ENCODE results near the gene SCYGR4.

The SCYGR4 gene

DNA sequence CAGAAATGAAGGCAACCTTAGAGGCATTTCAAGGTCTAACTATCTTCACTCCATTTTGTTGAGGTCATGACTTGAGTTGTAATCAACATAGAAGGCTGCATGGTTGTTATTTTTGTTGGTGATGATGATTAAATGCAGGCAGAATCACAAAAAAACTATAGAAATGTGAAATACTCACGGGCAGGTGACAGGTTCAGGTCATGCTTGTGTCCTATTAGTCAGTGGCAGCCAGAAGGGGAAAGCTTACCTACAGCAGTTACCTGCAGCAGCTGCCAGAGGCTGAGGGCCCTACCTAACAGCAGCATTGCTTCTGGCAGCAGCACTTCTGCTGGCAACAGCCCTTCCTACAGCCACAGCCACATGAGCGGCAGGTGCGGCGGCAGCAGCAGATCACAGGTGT, 3.1 kb upstream of the SCYGR4 start:
- DNase-seq (ENCODE audit: low read depth) = no peak

DNA sequence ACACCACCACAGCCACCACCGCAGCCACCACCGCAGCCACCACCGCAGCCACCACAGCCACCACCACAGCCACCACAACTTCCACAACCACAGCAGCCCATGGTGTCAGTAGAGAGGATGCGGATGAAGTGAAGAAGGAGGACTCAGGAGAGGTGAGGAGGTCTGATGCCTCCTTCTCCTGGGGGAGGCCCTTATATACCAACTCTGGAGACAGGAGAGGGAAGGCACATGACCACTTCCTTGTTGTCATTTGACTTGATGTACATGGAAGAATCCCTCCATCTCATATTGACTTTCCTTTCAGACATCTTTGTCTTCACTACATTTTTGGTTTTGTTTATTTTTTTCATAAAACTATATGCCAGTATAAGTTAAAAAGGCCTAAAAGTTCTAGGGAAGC, 2.6 kb upstream of the SCYGR4 start, which contains the start of gene SCYGR3:
Gene SCYGR3, minus strand, starts transcription at position 101 of the 400 bp plus-strand sequence. Its CDS starts 0 bp downstream, at position 101.
- DNase-seq (ENCODE audit: low read depth) = no peak

DNA sequence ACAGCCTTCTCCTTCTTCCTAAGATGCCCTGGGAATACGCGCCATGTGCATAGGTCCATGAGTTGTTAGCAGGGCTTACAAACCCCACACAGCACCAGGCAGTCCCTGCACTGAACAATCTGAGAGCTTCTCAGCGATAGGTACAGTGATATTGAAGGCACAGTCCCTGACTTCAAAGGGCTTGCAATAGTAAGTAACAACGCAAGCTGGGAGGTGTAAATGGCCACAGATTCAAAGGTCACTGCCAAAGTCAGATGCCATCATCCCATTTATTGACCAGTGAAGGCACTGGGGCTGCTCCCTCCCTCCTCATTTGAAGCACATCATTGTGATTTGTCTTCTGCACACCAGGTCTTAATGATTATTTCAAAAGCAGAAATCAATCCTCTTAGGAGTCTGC, 2.1 kb upstream of the SCYGR4 start:
- no peak for DNase-seq (ENCODE audit: low read depth)

DNA sequence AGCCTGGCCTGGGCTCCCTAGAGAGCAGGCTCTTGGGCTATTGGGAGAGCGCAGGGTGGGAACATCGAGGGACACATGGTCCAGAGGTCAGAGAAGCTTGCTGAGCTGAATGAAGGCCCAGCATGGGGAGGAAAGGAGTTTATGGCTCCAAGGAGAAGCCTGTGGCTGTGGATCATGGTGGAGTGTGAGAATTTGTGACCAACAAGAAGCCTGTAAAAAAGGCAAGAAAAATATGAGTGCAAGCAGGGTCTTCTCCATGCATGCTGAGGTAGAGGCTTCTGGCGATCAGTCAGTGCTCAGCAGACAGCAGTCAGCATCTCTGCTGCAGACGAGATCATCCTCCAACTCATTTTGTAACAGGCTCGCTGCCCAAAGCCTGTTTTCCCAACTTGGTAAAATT, 1.4 kb upstream of the SCYGR4 start:
- DNase-seq (ENCODE audit: low read depth) = no peak

DNA sequence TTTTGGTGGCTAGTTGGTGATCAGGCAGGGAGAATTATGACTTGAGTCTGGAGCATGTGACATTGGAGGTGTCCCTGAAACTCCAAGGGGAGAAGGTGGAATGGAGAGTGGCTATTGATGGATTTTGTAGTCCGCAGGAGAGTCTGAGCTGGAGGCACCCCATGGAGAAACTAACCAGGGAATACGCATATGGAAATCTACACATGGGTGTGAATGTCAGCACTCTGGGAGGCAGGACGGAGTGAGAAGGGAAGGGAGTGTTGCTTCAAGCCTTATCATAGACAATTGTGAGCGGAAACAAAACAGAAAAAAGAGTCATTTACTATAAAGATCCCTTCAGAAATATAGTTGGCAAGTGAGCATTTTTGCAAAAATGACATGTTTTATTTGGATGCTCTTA, 667 bp upstream of the SCYGR4 start:
- no peak for DNase-seq (ENCODE audit: low read depth)

DNA sequence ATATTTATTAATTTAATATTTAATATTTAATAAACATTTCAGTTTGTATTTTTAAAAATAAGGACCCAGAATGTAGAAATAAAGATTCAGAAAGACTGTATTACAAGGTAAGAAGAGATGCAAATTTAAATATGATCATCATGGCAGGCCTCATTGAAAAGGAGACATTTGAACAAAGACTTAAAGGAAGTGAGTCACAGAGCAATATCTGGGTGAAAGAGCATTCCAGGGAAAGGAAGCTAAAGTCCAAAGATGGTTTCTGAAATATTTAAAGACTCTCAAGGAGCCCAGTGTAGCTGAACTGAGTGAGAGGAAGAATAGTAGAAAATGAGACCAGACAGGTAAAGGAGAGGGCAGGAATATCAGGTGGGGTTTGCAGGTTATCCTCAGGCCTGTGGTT, 5.9 kb downstream of the SCYGR4 start:
- peak; percentile 77 for DNase-seq (ENCODE audit: low read depth)

DNA sequence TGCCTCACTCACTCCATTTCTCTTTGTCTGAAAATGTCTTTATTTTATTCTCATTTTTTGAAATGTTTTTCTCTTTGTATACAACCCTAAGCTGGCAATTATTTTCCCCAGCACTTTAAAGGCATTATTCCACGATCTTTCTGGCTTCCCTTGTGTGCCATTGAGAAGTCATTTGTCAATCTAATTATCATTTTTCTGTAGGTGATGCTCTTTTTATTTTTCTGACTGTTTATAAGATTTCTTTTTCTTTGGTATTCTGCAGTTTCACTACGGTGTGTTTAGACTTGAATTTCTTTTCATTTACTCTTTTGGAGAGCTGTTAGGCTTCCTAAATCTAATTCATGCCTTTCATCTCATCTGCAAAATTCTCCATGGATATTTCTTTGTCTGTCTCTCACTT, 8.1 kb downstream of the SCYGR4 start:
- DNase-seq (ENCODE audit: low read depth) = no peak

DNA sequence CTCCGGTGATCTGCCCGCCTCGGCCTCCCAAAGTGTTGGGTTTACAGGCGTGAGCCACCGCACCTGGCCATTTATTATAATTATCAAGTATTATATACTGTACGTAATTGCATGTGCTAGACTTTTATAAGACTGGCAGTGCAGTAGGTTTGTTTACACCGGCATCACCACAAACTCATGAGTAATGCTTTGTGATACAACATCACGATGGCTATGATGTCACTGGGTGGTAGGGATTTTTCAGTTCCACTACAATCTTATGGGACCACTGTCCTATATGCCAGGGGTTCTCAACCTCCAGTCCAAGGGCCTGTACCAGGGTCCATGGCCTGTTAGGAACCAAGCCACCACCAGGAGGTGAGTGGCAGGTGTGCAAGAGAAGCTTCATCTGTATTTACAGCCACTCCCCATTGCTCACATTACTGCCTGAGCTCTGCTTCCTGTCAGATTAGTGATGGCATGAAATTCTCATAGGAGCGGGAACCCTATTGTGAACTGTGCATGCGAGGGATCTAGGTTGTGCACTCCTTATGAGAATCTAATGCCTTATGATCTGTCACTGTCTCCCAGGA, 9.4 kb downstream of the SCYGR4 start:
- peak; percentile 30 for DNase-seq (ENCODE audit: low read depth)

DNA sequence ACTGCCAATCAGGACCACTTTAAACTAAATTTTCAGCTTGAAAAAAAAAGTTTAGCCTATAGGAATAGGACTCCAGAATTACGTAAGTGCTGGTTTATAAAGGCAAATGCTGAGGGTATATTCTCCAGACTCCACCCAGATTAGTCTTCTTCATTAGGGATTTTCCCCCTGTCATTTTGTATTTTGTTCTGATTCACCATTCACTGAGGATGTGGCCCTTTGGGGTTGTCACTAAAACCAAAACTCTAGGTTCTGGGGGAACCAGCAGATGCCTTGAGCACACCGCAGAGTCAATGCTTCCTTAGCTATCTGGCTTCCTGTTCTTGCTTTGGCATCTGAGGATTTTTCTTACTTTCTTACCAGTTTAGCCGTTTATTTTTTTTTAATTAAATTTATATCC, 10.5 kb downstream of the SCYGR4 start:
- no peak for DNase-seq (ENCODE audit: low read depth)

DNA sequence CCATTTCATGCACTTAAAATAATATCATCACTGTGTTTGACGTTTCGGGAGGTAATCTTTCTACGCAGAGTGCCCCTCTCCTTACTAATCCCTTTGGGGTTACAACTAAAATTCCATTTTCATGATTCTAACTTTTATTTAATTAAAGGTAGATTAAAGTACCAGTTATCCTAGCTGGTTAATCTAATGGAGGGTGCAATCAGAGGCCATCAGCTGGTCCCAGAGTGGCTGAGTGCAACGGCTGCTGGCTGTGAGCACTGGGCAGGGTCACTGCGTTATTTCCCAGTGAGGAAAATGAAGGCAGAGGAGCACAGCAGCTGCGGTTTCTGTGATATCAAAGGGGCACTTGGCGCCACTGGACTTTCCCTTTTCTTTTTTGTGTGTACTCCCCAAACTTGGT, 12.1 kb downstream of the SCYGR4 start:
- DNase-seq (ENCODE audit: low read depth) = no peak

DNA sequence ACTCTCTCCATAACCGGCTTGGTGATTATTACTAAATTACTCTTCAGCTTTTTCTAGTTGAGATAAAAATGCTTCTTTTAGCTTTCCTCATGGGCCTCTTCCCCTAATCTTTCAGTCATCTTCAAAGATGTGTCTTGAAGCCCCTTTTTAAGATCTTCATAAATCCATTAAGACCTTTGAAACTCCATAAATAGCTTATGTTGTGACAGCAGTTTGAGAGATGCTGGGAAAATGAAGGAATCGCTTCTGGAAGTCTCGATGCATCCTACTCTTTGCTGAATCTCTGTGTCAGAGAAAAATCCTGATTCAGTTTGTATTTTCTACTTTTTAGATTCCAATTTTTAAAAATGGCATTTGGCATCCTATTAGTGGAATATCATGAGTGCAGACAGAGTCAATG, 13.0 kb downstream of the SCYGR4 start:
- DNase-seq (ENCODE audit: low read depth) = no peak

DNA sequence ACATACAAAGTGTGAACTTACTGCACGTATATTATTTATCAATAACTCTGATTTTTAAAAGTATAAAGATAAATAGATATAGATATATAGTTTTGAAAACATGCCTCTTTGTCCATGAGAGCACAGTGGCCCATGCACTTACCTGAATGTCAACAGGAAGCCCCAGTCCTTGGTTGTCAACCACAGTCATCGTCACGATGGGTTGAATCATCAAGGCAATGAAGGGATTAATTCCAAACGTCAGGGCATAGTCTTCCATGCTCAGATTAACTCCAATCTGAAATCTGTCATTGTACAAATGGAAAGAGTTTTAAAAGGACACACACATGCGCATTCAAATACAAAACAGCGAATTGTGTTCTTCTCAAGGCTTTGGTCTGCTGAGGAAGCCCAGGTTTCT, 15.5 kb downstream of the SCYGR4 start:
- DNase-seq (ENCODE audit: low read depth) = no peak

DNA sequence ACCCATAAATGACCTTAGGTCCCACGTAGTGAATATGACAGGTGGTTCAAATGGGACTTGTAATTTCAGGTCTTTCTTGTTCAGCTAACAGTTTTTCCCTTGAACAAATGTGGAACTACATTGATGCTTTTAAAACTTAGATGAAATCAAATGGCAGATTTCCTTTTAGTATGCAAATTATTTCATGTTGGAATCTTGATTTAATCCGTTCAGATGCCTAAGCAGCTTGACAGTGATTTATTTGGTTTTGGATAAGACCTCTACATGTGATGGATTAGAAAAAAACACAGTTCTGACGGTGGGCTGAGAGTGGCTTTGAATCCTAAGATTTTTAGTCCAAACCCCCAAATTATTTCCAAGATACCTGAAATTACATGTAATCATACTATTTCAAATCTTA, 16.9 kb downstream of the SCYGR4 start:
- no peak for DNase-seq (ENCODE audit: low read depth)

DNA sequence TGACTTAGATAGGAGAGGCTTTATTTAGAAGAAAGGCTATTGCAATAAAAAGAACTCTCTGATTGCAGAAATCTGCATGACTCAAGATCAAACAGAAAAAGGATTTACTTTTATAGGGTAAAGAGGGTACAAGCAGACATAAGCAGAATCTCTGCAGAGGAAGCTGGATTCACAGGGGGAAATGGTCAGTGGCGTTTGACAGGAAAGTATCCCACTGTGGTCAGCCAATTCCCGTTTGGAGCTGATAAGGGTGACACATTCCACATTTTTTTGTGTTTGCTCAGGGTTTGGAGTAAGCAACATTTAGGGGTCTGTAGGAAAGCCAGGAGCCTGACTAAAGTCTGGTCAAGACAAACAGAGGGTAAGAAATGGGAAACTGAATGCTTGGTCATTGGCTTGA, 25.4 kb downstream of the SCYGR4 start:
- peak; percentile 25 for DNase-seq (ENCODE audit: low read depth)

DNA sequence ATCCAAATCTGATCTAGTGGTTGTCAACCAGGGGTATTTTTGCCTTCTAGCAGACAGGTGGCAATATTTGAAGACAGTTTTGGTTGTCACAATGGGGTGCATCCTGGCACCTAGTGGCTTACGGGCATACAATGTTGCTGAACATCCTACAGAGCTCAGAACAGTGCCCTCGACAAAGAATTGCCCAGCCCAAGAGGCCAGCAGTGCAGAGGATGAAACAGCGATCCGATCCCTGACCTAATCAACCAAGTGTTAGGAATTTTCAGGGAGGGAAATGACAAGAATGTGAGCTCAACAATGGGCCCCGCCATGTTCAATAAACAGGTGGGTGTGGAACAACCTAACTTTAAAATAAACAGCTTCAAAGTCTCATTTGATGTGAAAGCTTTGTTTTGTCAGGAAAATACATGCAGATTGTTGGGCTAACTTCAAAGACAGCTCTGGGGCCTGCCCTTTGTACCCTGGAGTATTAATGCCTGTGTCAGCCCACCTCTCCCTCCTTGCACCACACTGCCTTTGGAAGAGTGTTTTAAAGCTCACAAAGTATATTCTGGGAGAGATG, 26.8 kb downstream of the SCYGR4 start:
- DNase-seq (ENCODE audit: low read depth) = no peak

DNA sequence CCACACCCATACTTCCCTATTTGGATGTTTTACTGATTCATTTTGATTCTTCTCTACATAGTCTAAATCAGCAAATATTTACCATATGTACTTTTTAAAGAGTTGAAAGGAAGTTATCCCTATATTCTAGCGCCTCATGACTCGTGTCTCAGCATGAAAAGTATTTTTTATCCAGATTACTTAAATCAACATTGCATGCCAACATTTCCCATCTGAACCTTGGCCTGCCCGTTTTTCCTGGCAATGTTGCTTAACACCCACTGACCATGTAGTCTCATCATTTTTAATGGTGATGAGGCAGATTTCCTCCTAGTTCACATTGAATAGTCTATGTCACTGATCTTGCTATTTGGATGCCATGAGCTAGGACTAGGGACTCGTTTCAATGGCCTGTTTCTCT, 36.1 kb downstream of the SCYGR4 start:
- peak; percentile 44 for DNase-seq (ENCODE audit: low read depth)

DNA sequence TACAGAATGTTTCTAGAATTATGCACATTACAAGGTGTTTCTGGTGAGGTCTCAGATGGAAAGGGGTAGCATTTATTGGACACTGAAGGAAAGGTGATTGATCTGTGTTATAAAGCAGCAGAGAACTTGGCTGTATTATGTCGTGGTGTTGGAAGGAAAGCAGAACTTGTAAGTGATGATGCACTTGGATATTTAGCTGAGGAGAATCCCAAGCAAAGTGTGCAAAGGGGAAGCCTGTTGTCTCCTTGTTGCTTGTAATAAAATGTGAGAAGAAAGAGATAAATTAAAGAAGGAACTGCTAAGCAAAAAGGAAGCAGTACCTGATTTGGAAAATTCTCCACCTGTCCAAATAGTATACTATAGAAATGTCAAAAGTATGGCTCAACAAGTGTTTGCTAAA, 37.1 kb downstream of the SCYGR4 start:
- DNase-seq (ENCODE audit: low read depth) = no peak

DNA sequence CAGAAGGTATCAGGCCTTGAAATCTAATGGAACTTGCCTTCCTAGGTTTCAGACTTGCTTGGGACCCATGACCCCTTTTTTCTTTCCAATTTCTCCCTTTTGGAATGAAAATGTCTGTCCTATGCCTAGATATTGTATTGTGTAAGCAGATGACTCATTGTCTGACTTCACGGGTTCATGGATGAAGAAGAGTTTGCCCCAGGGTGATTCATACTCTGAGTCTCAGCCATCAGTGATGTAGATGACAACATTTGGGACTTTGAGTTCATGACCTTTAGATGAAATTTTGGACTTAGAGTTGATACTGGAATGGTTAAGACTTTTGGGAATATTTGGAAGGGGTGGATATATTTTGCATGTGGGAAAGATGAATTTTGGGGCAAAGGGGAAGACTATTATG, 38.2 kb downstream of the SCYGR4 start:
- DNase-seq (ENCODE audit: low read depth) = peak; percentile 95

DNA sequence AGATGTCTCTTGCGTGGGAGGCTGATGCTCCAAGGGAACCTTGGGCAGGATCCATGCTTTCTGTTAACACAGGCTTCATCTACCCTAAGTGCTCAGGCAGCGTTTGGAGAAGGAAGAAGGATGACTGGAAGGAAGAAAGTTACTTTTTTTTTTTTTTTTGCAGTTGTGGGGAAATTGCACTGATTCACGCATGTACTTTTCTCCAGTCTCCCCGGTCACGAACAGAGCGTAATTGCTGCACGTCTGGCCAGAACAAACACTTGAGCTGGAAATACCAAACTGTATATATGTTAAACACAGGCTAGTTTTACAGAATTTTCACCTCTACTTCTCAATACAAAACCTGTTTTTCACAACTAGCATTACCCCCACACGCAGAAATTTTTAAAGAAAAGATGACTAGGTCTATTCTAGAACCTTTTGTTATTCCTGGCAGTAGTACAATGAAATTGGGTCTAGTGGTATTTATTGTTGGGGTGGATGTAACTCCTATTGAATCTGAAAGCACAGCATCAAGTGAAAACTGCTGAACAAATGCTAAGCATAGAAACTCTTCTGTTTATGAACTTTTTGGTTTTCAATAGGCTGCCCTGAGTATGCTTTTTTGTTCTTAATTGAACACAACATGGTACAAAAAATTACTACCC, 40.0 kb downstream of the SCYGR4 start:
- DNase-seq (ENCODE audit: low read depth) = peak; percentile 80

DNA sequence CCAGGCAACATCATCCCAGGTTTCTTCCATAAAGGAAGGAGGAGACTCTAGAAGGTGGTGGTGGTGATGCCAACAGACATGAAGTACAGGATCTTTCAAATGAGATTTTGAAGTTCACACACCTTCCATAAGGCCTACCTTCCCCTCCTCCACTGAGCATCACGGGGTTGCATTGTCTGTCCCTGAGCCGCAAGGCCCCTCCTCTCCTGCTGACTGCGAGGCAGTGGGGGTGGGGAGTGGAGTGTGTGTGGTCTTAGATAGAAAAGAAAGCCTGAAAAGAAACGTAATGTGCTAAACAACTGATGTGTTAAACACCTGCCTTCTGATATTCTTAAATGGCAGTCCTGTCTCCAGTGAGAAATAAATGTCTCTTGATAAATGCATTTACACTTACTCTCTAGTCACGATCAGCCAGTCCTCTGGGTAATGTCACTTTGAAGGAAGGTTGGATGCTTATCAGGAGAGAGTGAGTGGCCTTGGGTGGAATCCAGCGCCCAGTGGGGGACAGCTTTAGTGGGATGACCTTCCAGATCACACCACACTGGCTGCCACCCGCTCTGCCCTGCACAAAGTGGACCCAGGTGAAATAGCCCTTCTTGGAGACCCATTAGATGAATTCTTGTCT, 43.8 kb downstream of the SCYGR4 start:
- DNase-seq (ENCODE audit: low read depth) = no peak

DNA sequence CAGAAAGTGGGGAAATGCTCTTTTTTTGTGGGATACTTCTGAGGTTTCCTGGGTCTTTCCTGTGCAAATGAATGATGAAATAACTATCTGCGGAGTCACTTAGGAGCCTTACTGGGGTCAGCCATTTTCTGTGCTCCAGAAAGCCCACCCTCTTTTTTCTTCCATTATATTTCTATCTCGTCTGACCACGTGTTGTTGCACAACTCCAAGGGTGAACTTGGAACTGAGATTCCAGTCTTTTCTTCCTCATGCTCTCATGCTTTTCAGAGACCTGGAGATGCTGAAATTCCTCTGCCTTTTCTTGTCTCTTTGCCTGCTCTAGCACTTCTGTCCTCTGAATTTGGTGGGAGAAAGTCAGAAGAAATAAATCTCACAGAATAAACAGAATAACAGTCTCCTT, 44.5 kb downstream of the SCYGR4 start:
- no peak for DNase-seq (ENCODE audit: low read depth)

DNA sequence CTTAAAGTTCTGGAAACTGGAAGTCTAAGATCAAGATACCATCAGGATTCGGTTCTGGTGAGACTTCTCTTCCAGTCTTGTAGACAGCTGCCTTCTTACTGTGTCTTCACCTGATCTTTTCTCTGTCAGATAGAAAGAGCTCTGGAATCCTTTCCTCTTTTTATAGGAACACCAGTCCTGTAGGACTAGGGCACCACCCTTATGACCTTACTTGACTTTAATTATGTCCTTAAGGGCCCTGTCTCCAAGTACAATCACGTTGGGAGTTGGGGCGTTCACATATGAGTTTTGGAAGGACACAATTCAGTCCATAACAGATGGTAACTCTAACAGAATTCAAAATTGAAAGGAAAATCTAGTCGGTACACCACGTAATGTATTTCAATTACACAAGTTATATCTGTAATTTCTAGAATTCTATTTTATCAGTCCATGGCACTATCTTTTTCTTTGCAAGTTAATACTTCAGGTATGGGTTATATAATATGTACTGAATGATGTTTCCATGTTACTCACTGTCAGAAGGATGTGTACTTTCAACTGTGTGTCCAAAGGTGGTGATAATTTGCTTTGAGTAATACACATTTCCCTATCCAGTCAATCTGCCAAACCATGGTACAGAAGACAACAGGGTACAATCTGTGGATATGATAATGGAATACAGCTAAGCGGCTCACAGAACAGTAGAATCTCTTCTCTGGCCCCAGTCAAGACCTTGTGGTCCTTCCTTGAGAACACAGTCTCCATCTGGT, 48.1 kb downstream of the SCYGR4 start:
- no peak for DNase-seq (ENCODE audit: low read depth)

Data from iris pigment epithelial cell (primary cell).